Peyer's patch (tissue), 4 donors: ENCODE measurements around the gene INPP5A. TPM values are rescaled to one million over a fixed set of nuclear protein-coding genes. Genes with fewer than 3 reads are reported as not detected.
A peak's percentile ranks its signal among the peaks of the same experiment; 100 is the strongest.
"Not testable (repeated sequence)": the region's sequence is repeated elsewhere in the genome, so short reads cannot be mapped to it uniquely, and the experiment has no call there.

Experiments
- DNase-seq, 3 donors: peaks; one replicate each; pipeline ENCODE4 v3.0.0-alpha.2; 2017 to 2019
- H3K27ac ChIP-seq, 4 donors: fragments of 200-600 bp; sonication (generic); one replicate each; pipeline ENCODE4 v1.5.1; 2016 to 2019
- H3K27me3 ChIP-seq, 2 donors: fragments of 200-600 bp; sonication (generic); one replicate each; pipeline ENCODE4 v1.5.1; 2019
- H3K36me3 ChIP-seq, 3 donors: fragments of 200-600 bp; sonication (generic); one replicate each; pipeline ENCODE4 v1.5.1; 2016 to 2019
- H3K4me1 ChIP-seq, 4 donors: fragments of 200-600 bp; sonication (generic); one replicate each; pipeline ENCODE4 v1.5.1; 2016 to 2019
- H3K4me3 ChIP-seq, 4 donors: fragments of 200-600 bp; sonication (generic); 1 replicate in 3 of 4; 2 replicates in 1 of 4; pipeline ENCODE4 v1.5.1; 2016 to 2019; ENCODE audit warnings: mild to moderate bottlenecking in 1 of 4
- H3K9me3 ChIP-seq, 4 donors: fragments of 200-600 bp; sonication (generic); one replicate each; pipeline ENCODE4 v1.5.1; 2016 to 2019; ENCODE audit warnings: mild to moderate bottlenecking in 1 of 4
- CTCF ChIP-seq, 6 experiments: fragments of 450-650 bp in 4 of 6; fragments of 200-600 bp in 2 of 6; sonication (generic) in 1 of 6; IDR thresholded peaks; one replicate each; pipeline ENCODE4 v1.5.1; 2017 to 2019; ENCODE audit warnings: antibody characterized with exemption in 6 of 6, mild to moderate bottlenecking in 3 of 6, moderate library complexity in 1 of 6
- POLR2A ChIP-seq, 2 donors: fragments of 450-650 bp; IDR thresholded peaks; one replicate each; pipeline ENCODE4 v1.5.1; 2017; ENCODE audit warnings: antibody characterized with exemption in 2 of 2, mild to moderate bottlenecking in 2 of 2, moderate library complexity in 2 of 2
- total RNA-seq, 4 donors: library from RNA; depleted of rRNA; stranded (reverse); fragments of >200 nt; gene quantifications; one replicate each; pipeline ENCODE4 v1.1.0, GENCODE V29; 2016

INPP5A gene
- total RNA-seq, 4 donors from 2014 or later: 33.8 to 76.4 (median 38.1) TPM

GRCh38 chr10:132571650-132572544, 34.3 kb downstream of the INPP5A start:
- Histone ChIP-seq H3K36me3 (no peaks in the 10 kb centered on the region), H3K27me3 (no peaks in the 10 kb centered on the region), H3K27ac (peak overlapping the region in 2 of 4 donors; percentile 72 to 84), H3K4me3 (peak overlapping the region in 1 of 4 donors; percentile 16), H3K9me3 (no peaks in the 10 kb centered on the region), H3K4me1 (peaks cover 7 to 46% (median 35%) of the 10 kb centered on the region in 4 donors)
- no peak for TF ChIP-seq POLR2A (IDR thresholded peaks at IDR 0.05)
- no peak for TF ChIP-seq CTCF (IDR thresholded peaks at IDR 0.05)
- DNase-seq: peak; percentile 56 to 91 (median 84)

- Histone ChIP-seq H3K9me3 (no peaks in the 10 kb centered on the region), H3K36me3 (no peaks in the 10 kb centered on the region), H3K4me3 (no peak overlapping the region), H3K4me1 (peaks cover 7 to 51% (median 35%) of the 10 kb centered on the region in 4 donors), H3K27ac (peak overlapping the region in 2 of 4 donors; percentile 72 to 84), H3K27me3 (no peaks in the 10 kb centered on the region)
- DNase-seq: no peak
- TF ChIP-seq POLR2A (IDR thresholded peaks at IDR 0.05) (no peak), CTCF (IDR thresholded peaks at IDR 0.05) (no peak)
Measured at GRCh38 chr10:132572545-132572937, 35.0 kb downstream of the INPP5A start.

- H3K36me3 ChIP-seq, H3K9me3 ChIP-seq, H3K4me3 ChIP-seq, H3K27me3 ChIP-seq, DNase-seq: not testable (repeated sequence)
- Histone ChIP-seq H3K27ac (peak overlapping the region in 1 of 4 donors; percentile 84), H3K4me1 (peaks cover 7 to 53% (median 35%) of the 10 kb centered on the region in 4 donors)
Measured at GRCh38 chr10:132572946-132573345, 35.4 kb downstream of the INPP5A start.

GRCh38 chr10:132574288-132574687, 36.7 kb downstream of the INPP5A start:
- Histone ChIP-seq H3K36me3 (no peaks in the 10 kb centered on the region), H3K9me3 (no peaks in the 10 kb centered on the region), H3K27ac (no peak overlapping the region), H3K27me3 (no peaks in the 10 kb centered on the region), H3K4me3 (no peak overlapping the region), H3K4me1 (peaks cover 7 to 65% (median 35%) of the 10 kb centered on the region in 4 donors)
- TF ChIP-seq POLR2A (IDR thresholded peaks at IDR 0.05) (no peak), CTCF (IDR thresholded peaks at IDR 0.05) (no peak)
- DNase-seq: peak in 1 of 3 donors; percentile 16

GRCh38 chr10:132574783-132575319, 37.3 kb downstream of the INPP5A start:
- H3K36me3 ChIP-seq: no peaks in the 10 kb centered on the region
- H3K9me3 ChIP-seq: no peaks in the 10 kb centered on the region
- peak in 2 of 3 donors; percentile 16 to 46 for DNase-seq
- peak overlapping the region in 2 of 4 donors; percentile 44 to 50 for H3K27ac ChIP-seq
- no peak overlapping the region for H3K4me3 ChIP-seq
- peaks cover 7 to 66% (median 35%) of the 10 kb centered on the region in 4 donors for H3K4me1 ChIP-seq
- no peaks in the 10 kb centered on the region for H3K27me3 ChIP-seq
- TF ChIP-seq POLR2A (IDR thresholded peaks at IDR 0.05): no peak
- TF ChIP-seq CTCF (IDR thresholded peaks at IDR 0.05): no peak
